Osteocyte (in vitro differentiated cells): ENCODE results near the gene REEP6. TPM values are rescaled to one million over a fixed set of nuclear protein-coding genes. Genes with fewer than 3 reads are reported as not detected.
A peak's percentile ranks its signal among the peaks of the same experiment; 100 is the strongest.
"Not testable (repeated sequence)": the region's sequence is repeated elsewhere in the genome, so short reads cannot be mapped to it uniquely, and the experiment has no call there.

Experiments
- DNase-seq: peaks from one replicate; pipeline ENCODE4 v3.0.0; 2021; ENCODE audit warnings: mixed read lengths; ENCODE audit not compliant: unreplicated experiment; ENCODE audit errors: extremely low spot score
- H3K27ac Mint-ChIP-seq: one replicate; pipeline ENCODE4 v1.8.0; 2021; ENCODE audit warnings: mild to moderate bottlenecking, mixed read lengths; ENCODE audit not compliant: unreplicated experiment
- H3K27me3 Mint-ChIP-seq: one replicate; pipeline ENCODE4 v1.8.0; 2021; ENCODE audit warnings: mixed read lengths; ENCODE audit not compliant: unreplicated experiment
- H3K36me3 Mint-ChIP-seq: one replicate; pipeline ENCODE4 v1.8.0; 2021; ENCODE audit warnings: mixed read lengths; ENCODE audit not compliant: unreplicated experiment
- H3K4me1 Mint-ChIP-seq: one replicate; pipeline ENCODE4 v1.8.0; 2021; ENCODE audit warnings: mixed read lengths; ENCODE audit not compliant: unreplicated experiment
- H3K4me3 Mint-ChIP-seq: one replicate; pipeline ENCODE4 v1.8.0; 2021; ENCODE audit warnings: mild to moderate bottlenecking, moderate library complexity, mixed read lengths; ENCODE audit not compliant: unreplicated experiment
- H3K9me3 Mint-ChIP-seq: one replicate; pipeline ENCODE4 v1.8.0; 2021; ENCODE audit warnings: mixed read lengths; ENCODE audit not compliant: unreplicated experiment
- CTCF ChIP-seq: fragments of 200-600 bp; sonication (generic); IDR thresholded peaks from 2 replicates; pipeline ENCODE4 v1.5.0; 2021; ENCODE audit warnings: antibody characterized with exemption, mild to moderate bottlenecking, moderate library complexity
- total RNA-seq: library from RNA; stranded (reverse); gene quantifications from 2 replicates; pipeline ENCODE4 v1.2.1, GENCODE V29; 2021

REEP6 gene
- total RNA-seq, 1 donor from 2014 or later: 4.1 TPM

- no peaks in the 10 kb centered on the region for H3K9me3 Mint-ChIP-seq
- no peak overlapping the region for H3K27ac Mint-ChIP-seq
- peaks cover 4% of the 10 kb centered on the region for H3K36me3 Mint-ChIP-seq
- no peak overlapping the region for H3K4me3 Mint-ChIP-seq
- no peak for DNase-seq
- peaks cover 20% of the 10 kb centered on the region for H3K4me1 Mint-ChIP-seq
- no peak for TF ChIP-seq CTCF
- no peaks in the 10 kb centered on the region for H3K27me3 Mint-ChIP-seq
Measured at GRCh38 chr19:1475751-1476437, 15.1 kb upstream of the REEP6 start.

- DNase-seq, H3K36me3 Mint-ChIP-seq, H3K9me3 Mint-ChIP-seq, H3K27me3 Mint-ChIP-seq, H3K27ac Mint-ChIP-seq: not testable (repeated sequence)
- Mint-ChIP-seq H3K4me3 (peak overlapping the region; percentile 29), H3K4me1 (peaks cover 17% of the 10 kb centered on the region)
Measured at GRCh38 chr19:1477056-1477455, 13.9 kb upstream of the REEP6 start.

- no peak for TF ChIP-seq CTCF
- peaks cover 17% of the 10 kb centered on the region for H3K4me1 Mint-ChIP-seq
- peak within 1 kb of the TSS; percentile 97 for H3K27ac Mint-ChIP-seq
- no peaks in the 10 kb centered on the region for H3K27me3 Mint-ChIP-seq
- peak within 1 kb of the TSS; percentile 99 for H3K4me3 Mint-ChIP-seq
- peaks cover 2% of the 10 kb centered on the region for H3K36me3 Mint-ChIP-seq
- peak; percentile 97 for DNase-seq
- H3K9me3 Mint-ChIP-seq: no peaks in the 10 kb centered on the region
Measured at GRCh38 chr19:1478934-1479707, 11.9 kb upstream of the REEP6 start, which contains the start of gene C19orf25. Gene C19orf25, minus strand, starts transcription at chr19:1479215. Its CDS starts 312 bp downstream, at chr19:1478903.

- Mint-ChIP-seq H3K27me3 (no peaks in the 10 kb centered on the region), H3K9me3 (no peaks in the 10 kb centered on the region), H3K27ac (no peak overlapping the region), H3K4me1 (peaks cover 17% of the 10 kb centered on the region), H3K36me3 (peaks cover 2% of the 10 kb centered on the region), H3K4me3 (no peak overlapping the region)
- no peak for TF ChIP-seq CTCF
- no peak for DNase-seq
Measured at GRCh38 chr19:1481224-1481892, 9.6 kb upstream of the REEP6 start.

- TF ChIP-seq CTCF: no peak
- Mint-ChIP-seq H3K27me3 (no peaks in the 10 kb centered on the region), H3K4me1 (peaks cover 16% of the 10 kb centered on the region), H3K36me3 (peaks cover 2% of the 10 kb centered on the region), H3K4me3 (no peak overlapping the region), H3K9me3 (no peaks in the 10 kb centered on the region), H3K27ac (no peak overlapping the region)
- DNase-seq: peak; percentile 83
Measured at GRCh38 chr19:1481893-1482360, 9.1 kb upstream of the REEP6 start.
